Astrocyte (in vitro differentiated cells and primary cell): ENCODE measurements around the gene TRPM2.

Experiments
- EZH2 ChIP-seq: IDR thresholded peaks from 2 replicates; pipeline ENCODE4 v1.6.1; 2012; ENCODE audit warnings: mild to moderate bottlenecking, low read length, inconsistent platforms; ENCODE audit not compliant: insufficient read depth
- TF ChIP-seq, protein P1 (sequence below): IDR thresholded peaks from 2 replicates; pipeline ENCODE4 v1.5.1; 2011; ENCODE audit warnings: low read depth, mild to moderate bottlenecking, inconsistent platforms, low read length, moderate library complexity; ENCODE audit not compliant: insufficient read depth

GRCh38 chr21:44345495-44345894, 7.9 kb upstream of the TRPM2 start:
- TF ChIP-seq, protein P1, sequence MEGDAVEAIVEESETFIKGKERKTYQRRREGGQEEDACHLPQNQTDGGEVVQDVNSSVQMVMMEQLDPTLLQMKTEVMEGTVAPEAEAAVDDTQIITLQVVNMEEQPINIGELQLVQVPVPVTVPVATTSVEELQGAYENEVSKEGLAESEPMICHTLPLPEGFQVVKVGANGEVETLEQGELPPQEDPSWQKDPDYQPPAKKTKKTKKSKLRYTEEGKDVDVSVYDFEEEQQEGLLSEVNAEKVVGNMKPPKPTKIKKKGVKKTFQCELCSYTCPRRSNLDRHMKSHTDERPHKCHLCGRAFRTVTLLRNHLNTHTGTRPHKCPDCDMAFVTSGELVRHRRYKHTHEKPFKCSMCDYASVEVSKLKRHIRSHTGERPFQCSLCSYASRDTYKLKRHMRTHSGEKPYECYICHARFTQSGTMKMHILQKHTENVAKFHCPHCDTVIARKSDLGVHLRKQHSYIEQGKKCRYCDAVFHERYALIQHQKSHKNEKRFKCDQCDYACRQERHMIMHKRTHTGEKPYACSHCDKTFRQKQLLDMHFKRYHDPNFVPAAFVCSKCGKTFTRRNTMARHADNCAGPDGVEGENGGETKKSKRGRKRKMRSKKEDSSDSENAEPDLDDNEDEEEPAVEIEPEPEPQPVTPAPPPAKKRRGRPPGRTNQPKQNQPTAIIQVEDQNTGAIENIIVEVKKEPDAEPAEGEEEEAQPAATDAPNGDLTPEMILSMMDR: no peak
- no peak for TF ChIP-seq EZH2
